GM18502 (cell line): ENCODE results near the gene NFATC3.
A peak's percentile ranks its signal among the peaks of the same experiment; 100 is the strongest.

ENCODE experiments used
- ATAC-seq: cut with Tn5 transposase; IDR thresholded peaks from one replicate; pipeline ENCODE4 v1.9.1; 2021; ENCODE audit warnings: mild to moderate bottlenecking; ENCODE audit not compliant: unreplicated experiment, poor library complexity

NFATC3 gene

DNA sequence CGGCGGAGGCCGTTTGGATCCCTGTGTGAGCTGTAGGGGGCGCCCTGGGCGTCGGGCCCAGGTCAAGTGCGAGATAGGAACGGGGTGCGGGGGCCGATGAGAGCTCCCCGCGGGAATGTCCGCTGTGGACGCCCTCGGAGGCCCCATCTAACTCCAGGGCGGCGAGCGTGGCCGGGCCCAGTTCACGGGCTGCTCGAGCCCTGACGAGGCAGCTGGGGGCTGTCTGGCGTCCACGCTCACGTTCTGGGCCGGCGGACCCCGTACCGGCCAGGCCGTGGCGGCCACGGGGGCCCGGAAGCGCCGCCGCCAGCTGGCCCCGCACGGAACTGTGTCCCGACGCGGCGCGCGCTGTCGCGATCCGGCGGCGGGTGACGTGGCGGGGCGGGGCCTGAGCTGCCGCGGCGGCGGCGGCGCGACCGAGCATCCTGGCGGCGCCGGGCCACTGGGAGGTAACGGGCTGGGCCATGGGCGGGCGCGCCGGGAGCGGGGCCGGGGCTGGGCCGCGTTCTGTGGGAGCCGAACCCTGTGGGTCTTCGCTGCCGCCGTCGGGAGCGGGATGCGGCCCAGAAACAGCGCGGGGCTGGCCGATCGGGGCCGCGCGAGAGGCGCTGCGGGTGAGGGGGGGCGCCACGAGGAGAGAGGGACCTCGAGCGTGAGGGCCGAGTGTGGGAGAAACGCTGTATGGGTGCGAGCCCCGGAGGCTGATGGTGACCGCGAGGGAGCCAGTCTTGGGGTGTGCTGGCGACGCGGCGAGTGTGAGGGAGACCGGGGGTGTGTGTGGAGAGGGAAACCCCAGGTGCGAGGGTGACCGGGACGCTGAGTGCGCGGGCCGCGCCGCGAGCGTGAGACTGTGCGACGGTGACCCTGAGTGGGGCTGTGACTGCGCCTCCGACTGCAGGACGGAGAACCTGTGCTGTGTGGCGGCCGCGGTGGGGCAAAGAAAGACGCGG, 179.2 kb downstream of the NFATC3 start, which contains the start of gene SLC7A6:
Gene SLC7A6 (plus strand): TSS at position 399 of the 950 bp plus-strand sequence. CDS start 10,201 bp downstream, outside the sequence.
- peak; percentile 62 for ATAC-seq

DNA sequence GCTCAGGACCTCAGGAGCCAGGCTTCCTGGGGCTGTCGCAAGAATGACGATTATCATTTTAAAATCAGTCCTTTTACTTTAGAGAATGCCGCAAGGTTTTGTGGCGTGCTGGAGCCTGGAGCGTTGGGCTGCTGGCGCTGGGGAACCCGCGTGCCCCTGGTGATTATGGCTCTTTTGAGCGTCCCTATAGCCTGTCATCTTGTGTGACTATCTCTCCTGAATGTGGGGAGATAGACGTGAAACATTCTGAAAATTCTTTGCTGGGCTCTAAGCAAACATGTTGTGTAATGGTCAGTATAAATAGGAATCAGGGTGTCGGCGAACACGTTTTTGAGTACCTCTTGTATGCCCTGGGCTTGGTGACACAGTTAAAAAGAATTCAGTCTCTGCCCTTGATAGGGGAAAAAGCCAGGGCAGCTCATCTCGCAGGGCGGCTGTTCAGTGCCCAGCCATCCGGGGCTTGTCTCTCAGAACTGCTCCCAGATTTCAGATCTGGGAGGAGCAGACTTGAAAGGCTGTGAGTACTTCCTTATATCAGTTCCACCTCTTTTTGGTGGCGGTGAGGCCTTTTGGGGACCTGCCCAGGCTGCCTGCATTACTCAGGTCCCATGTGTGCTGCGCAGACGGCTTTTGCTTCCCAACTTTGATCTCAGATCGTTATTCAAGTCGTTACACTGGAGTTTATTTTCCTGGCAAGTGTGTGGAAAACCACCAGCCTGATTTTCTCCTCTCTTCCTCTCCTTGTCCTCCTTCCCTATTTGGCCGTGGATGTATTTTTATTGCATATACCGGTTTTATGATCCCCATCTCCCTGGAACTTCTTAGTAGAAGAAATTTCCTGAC, 180.1 kb downstream of the NFATC3 start:
- peak; percentile 12 for ATAC-seq

DNA sequence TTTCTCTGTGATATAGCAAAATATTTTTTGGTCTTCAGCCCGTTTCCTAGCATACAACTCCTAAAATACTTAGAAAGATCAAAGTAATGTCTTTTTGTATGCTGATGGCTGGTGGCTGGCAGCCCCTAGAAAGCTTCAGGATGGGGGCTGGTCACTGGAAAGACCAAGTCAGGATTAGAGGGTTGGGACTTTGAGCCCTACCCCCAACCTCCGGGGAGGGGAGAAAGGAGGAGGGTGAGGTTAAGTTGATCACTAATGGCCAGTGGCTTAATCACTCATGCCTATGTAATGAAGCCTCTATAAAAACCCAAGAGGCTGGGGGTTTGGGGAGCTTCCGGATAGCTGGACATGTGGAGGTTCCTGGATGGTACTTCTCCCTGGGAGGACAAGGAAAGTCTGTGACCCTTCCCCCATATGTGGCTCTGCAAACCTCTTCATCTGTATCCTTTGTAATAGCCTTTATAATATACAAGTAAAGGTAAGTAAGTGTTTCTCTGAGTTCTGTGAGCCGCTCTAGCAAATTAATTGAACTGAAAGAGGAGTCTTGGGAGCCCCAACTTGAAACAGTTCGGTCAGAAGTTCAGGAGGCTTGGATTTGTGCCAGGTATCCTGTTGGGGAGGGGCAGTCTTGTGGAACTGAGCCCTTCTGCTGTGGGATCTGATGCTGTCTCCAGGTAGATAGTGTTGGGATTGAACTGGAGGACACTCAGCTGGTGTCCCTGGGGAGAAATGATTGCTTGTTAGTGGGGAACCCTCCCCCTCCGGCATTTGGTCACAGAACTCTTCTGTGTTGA, 182.6 kb downstream of the NFATC3 start:
- no peak for ATAC-seq

DNA sequence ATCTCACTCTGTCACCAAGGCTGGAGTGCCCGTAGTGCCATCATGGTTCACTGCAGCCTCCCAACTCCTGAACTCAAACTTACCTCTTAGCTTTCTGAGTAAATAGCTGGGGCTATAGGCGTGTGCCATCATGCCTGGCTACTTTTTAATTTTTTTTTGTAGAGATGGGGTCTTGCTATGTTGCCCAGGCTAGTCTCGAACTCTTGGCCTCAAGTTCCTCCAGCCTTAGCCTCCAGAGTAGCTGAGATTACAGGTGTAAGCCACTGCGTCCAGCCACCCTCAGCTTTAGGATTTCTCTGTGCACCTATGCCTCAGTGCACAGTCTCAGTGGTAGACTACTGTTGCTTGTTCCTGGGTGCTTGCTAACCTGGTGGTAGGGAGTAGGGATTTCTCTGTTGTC, 184.6 kb downstream of the NFATC3 start:
- ATAC-seq, result no peak

DNA sequence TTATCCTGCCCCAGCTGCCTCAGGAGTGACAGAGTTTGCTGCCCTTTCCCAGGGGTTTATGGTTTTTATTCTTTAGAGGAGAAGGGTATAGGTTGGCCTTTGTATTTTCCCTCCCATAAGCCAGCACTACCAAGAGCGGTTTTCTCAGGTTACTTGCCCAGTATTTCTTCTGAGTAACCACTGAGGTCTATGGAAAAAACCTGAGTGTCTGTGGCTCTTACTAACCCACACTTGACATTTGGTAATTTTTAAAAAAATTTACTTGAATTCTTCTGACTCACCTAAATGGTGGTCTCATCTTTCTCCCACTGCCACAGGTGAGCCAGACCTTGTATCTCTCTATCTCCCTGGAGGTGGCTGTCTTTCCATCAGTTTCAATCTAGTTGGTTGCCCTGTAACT, 185.2 kb downstream of the NFATC3 start:
- ATAC-seq, result no peak

DNA sequence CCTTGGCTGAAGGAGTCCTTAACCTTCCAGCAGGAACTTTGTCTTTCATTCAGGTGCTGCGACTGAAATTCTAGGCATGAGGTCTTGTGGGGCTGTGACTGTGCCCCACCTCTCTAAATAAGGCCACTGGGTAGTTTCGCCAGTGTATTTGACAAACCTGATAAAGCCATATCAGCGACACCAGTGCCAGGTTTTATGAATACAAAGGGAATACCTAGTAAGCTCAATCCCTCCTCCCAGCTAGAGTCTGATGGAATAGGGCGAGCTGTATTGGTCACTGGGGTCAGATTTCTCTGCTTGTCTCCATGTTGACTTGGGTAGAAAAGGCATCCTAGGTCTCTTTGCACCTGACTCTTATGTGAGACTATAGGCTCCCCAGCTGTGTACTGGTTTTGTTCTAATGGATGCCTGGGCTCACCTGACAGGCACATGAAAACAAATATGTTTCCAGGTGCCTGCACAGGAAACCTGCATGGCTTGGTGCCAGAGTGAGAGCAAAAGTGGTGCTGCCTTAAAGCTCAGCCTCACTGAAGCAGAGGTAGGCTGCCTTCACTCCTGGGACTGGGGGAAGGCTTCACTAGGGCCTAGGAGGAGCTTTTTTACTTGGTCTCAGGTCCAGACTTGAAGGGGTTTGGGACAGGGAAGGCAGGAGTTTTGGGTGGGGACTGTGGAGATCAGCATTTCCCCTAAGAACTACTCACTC, 187.5 kb downstream of the NFATC3 start:
- ATAC-seq, result no peak

DNA sequence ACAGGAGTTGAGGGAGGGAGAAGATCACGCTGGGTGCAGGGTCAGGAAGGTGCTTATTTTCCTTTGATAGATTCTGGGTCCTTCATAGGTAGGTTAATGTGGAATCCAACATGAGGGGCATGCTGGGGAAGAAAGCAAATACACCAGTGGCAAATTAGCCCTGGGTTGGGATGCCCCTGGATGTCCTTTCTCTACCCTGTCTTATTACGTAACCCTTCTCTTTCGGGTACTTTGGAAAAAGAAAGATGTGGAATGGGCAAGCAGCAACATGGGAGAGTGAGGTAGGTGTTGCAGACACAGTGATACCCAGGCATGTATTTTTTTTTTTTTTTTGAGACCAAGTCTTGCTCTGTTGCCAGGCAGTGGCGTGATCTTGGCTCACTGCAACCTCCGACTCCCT, 188.3 kb downstream of the NFATC3 start:
- ATAC-seq, result no peak

DNA sequence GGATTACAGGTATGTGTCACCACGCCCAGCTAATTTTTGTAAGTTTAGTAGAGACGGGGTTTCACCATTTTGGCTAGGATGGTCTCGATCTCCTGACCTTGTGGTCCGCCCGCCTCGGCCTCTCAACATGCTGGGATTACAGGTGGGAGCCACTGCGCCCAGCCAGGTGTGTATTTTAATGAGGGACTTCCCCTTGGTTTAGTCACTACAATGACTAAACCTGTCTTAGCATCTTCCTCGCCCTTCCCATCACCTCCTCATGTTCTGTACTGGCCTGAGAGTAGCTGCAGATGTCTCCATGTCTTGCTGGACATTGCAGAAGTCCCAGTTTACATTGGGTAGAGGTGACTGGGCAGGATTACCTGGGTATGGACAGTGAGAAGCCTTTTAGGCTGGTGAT, 188.7 kb downstream of the NFATC3 start:
- ATAC-seq, result no peak

DNA sequence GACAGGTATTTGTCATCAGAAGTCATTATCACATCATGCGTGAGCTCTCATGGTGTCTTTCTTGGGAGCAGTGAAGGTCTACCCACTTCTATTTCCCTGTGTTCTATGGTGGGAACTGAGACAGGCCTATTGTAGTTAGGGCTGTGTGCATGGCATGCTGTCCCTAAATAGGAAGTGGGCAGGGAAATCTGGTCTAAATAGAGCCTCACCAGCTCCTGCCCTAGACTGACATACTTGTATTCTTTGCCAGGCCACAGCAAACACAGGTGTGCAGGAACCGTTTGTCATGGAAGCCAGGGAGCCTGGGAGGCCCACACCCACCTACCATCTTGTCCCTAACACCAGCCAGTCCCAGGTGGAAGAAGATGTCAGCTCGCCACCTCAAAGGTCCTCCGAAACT, 189.3 kb downstream of the NFATC3 start:
- no peak for ATAC-seq

DNA sequence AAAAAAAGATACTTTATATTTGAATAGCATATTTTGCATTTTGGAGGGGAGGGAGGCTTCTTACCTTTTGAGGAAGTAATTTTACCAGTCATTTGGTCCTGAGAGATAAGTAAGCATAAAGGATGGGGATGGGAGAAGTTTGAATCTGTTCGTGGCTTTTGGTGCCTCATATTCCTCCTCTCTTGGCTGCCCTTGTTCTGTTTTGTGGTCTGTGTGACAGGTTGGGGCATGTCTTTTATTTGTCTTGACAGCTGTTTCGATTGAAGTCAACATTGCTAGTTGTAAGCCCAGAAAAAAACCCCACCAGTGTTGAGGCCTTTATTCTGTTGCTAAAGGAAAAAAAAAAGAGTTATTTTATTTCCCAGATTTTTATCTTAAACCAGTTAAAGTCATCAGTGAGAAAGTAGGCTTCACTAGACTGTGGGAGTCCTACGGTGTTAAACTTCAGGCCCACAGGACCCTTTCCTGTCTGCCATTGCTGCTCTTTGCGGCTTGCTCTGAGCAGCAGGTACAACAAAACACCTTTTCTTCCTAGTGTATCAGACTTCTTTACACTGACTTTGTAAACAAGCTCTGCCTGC, 190.5 kb downstream of the NFATC3 start:
- ATAC-seq, result peak; percentile 73

DNA sequence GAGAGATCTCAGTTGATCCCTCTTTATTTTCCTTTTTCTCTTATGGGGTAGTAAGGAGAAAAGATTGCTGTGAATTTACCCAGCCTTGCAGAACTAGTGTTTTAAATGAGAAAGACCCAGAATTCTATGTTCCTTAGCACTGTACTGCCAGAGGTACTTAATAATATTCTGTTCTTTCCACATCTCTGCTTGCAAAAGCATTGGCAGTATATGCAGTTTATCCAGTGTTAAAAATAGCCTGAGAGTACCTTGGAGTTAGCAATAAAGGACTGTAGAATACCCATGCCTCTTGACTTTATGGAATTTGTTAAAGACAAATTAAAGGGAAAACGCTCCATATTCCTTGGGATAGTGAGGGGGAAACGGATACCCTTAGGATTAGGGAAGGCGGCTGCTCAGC, 191.1 kb downstream of the NFATC3 start:
- ATAC-seq, result no peak
